NCI-H1436 (cell line): ENCODE measurements around the gene MOB3B.
"Not testable (repeated sequence)": the region's sequence is repeated elsewhere in the genome, so short reads cannot be mapped to it uniquely, and the experiment has no call there.

Experiments
- DNase-seq: peaks from one replicate; lab custom pipeline; 2025; lab: John Stamatoyannopoulos, UW

Gene MOB3B

GRCh38 chr9:27423915-27424710 is 105.5 kb downstream of the MOB3B start:
- no peak for DNase-seq

DNA sequence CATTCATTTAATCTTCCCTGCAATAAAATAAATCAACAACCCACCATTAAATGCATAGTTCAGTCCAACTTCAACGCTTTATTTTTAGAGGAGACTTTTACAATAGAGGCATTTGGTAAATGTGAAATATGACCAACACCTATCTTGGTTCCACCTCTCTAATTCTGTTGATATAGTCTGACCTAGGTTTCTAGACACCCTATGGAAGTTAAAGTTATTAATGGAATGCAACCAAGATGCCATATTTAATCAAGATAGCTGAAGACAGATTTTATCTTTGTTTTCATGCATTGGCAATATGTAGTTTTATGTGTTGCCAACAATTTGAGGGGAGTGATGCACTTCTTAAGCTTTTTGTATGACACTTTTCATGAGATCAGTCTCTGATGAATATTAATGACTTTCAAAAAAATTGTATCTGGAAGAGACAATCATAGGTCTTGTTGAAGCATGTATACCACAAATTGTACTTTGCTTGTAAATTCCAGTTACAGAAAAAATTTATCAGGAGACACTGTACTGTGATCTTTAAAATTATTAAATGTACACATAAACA is 107.3 kb downstream of the MOB3B start:
- DNase-seq: no peak

DNA sequence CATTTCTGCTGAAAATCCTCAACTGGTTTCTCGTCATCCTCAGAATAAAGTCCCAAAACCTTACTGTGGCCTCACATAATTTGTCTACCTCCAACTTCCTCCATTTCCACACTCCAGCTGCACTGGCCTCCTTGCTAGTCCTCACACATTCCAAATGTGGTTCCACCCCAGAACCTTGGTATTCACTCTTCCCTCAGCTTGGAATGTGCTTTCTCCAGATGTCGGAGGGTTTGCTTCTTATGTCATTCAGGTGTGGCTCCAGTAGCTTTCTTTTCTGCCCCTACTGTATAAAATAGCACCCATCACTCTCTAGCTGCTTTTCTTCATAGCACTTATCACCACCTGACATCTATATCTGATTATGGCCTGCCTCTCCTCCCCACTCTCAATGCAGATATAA is 108.0 kb downstream of the MOB3B start:
- DNase-seq: no peak

DNA sequence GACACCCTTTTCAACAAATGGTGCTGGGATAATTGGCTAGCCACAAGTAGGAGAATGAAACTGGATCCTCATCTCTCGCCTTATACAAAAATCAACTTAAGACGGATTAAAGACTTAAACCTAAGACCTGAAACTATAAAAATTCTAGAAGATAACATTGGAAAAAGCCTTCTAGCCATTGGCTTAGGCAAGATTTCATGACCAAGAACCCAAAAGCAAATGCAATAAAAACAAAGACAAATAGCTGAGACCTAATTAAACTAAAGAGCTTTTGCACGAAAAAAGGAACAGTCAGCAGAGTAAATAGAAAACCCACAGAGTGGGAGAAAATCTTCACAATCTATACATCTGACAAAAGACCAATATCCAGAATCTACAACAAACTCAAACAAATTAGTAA is 110.1 kb downstream of the MOB3B start:
- not testable (repeated sequence) for DNase-seq

DNA sequence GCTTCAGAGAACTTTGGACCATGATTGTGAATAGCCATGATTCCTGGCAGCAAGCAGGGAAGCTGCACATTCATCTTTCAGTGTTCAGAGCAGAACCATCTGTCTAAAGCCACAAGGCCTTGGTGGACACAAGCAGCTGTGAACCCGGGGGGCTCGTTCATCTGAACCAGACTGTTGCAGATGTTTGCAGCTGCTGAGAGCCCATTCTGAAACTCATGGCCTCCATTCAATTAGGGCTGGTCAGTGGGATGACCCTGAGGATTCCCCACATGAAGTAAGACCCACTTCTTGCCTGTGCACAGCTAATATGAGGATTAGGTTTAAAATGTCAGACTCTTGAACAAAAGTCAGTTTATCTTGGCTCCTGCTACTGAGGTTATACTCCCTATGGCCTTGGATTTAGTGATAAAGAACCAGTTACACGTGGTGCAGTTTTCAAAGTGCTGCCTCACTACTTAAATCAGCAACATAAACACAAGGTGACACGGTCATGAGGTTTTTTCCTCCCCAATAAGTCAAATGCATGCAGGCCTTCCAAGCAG is 115.3 kb downstream of the MOB3B start:
- no peak for DNase-seq

DNA sequence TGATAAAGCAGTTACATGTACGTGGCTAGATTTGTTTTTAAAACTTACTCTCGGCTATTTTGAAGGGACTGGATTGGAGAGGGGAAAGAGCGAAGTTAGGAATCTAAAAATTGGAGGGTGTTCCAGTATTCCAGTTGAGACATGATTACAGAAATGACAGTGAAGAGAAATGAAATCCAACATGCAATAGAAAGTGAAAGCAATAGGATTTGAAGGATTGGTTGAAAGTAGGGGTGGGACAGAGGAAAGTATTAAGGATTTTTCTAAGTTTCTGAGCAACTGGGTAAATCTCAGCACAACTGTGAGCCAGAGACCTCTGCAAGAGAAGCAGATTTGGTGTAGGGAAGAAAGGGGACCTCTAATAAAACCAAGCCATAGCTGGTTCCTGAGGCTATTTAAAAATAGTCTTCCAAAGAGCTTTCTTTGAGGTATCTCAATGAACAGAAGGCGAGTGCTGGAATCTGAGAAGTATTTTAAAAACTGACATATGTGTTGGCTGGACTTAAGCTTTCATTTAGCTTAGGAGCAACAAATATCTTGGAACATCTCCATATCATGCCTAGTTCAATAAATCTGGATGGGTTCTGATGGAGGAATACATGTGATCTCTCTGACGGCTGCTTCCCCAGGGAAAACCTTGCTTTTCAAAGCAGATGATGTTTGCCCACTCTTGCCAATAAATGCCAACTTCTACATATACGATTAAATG is 115.9 kb downstream of the MOB3B start:
- no peak for DNase-seq

DNA sequence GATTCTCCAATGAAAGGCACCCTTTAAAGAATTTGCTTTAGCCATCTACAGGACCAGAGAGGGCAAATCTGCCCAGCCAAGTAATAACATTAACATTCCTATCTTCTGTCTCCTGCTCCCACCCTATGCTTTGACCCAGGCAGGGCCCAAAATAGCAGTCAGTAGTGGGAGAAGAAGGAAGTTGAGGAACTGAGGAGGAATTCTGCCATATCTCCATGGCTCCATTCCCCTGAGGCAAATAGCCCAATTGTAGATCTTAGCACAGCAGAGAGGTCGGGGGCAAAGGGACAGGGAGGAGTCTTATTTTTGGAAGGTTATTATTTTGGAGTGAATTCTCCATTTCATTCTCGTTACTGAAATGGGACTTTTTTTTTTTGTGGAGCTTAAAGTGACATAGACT is 116.7 kb downstream of the MOB3B start:
- DNase-seq: no peak

GRCh38 chr9:27412081-27412480 is 117.5 kb downstream of the MOB3B start:
- no peak for DNase-seq

GRCh38 chr9:27408482-27408881 is 121.1 kb downstream of the MOB3B start:
- DNase-seq: no peak

DNA sequence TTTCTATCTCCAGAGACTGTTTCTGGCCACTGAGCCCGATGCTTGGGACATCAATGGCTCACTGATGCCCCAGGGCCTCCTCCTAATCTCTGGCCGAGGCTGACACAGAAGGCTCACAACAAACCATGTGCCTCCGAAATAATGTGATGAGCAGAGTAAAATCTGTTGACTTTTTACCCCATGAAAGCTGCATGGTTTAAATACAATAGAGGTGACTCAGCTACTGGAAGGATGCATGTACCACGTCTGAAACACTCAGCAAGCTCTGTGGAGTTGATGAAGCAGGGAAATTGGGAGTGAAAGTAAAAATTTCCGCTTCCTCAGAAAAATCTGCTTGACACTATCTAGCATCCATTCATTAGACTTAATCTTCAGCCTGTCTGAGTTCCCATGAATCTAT is 121.6 kb downstream of the MOB3B start:
- DNase-seq: no peak

GRCh38 chr9:27407491-27407890 is 122.1 kb downstream of the MOB3B start:
- DNase-seq: no peak

DNA sequence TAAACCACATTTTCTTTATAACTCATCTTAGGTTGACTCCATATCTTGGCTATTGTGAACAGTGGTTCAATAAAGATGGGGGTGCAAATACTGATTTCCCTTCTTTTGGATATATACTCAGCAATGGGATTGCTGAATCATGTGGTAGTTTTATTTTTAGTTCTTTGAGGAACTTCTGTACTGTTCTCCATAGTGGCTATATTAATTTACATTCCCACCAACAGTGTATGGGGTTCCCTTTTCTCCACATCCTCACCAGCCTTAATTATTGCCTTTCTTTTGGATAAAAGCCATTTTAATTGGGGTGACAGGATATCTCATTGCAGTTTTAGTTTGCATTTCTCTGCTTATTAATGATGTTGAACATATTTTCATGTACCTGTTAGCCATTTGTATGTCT is 125.0 kb downstream of the MOB3B start:
- DNase-seq: no peak

DNA sequence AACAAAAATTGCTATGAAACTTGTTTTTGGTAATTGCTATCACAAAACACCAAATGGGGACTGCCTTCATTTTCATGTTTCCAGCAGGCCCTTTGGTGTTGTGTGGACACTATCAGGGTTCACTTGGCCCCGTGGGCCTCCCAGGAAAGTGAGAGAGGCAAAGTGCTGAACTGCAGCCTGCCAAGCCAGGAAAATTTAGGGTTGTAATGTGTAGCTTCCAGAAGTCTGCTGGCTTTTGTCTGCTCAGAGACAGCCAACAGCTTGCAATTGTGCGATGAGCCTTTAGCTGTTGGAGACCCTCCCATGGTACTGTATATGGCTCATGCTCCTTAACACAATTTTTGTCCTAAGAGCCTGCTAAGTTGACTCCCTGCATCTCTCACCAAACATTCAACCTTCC is 127.0 kb downstream of the MOB3B start:
- DNase-seq: no peak

GRCh38 chr9:27400334-27400880 is 129.2 kb downstream of the MOB3B start:
- no peak for DNase-seq

- no peak for DNase-seq
Measured at GRCh38 chr9:27398982-27399653, 130.5 kb downstream of the MOB3B start.

GRCh38 chr9:27396495-27396894 is 133.1 kb downstream of the MOB3B start:
- DNase-seq: no peak

DNA sequence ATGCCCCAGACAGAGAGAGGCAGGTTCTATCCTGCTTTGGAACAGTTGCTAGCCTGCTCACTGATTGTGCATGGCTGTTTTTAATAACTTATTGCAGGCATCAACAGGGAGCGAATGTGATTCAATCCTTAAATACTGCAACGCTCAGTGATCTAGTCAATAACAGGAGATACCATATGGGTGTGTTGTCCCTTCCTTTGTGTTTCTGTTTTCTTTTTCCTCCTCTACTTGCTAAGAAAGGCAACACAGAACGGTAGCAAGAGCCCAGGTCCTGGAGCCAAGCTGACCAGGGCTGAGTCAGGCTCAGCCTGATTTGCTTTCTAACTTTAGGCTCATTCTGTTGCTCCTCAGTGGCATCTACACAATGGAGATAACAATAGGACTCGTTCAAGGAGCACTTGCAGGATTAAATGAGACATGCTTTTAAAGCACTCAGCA is 134.1 kb downstream of the MOB3B start:
- peak; percentile 13 for DNase-seq

- DNase-seq: no peak
Measured at GRCh38 chr9:27394826-27395201, 134.8 kb downstream of the MOB3B start.

DNA sequence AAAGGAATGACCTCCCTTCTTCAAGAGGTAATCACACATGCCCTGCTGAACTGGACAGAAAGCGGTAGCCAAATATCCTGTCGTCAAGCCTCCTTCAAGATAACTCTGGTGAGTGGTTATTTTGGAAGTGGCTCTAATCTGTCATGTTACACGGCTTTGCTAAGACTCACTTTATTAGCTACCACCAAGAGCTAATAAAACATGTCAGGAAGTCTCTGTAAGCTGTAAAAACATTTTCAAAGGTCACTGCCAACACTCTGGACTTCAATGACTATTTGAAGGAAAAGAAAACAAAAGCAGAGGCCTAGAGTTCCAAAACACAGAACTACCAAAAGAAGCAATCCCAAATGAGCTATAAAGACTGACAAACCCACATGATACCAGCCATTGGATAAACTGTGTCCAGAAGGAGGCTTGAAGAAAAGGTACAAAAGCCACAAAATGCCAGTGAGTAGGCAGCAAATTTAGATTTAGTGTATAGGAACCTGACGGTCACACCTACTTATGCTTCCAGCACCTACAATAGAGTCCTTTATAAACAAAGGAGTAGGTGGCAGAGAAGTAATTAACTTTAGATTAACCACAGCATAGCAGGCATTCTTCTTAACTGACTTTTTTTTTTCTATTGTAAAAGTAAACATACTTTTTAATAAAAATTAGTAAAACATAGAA is 135.3 kb downstream of the MOB3B start:
- DNase-seq: no peak

GRCh38 chr9:27393054-27393846 is 136.4 kb downstream of the MOB3B start:
- no peak for DNase-seq

- DNase-seq: no peak
Measured at GRCh38 chr9:27392451-27392850, 137.2 kb downstream of the MOB3B start.
